ENCODE data around the gene HNRNPUL1. TPM values are rescaled to one million over a fixed set of nuclear protein-coding genes. Genes with fewer than 3 reads are reported as not detected.

The HNRNPUL1 gene
- total RNA-seq, 1 experiment from 2014 or later = 201 TPM

GRCh38 chr19:41297628-41298347 lies 33.6 kb downstream of the HNRNPUL1 start:
- Histone ChIP-seq H3K4me3 (replicated peaks in 1 of 2; ENCODE audit: low read depth in 1 of 2, low read length in 2 of 2) (no peak overlapping the region), H3K27me3 (ENCODE audit: insufficient read depth, low read length) (no peaks in the 10 kb centered on the region), H3K4me1 (ENCODE audit: control insufficient read depth in 1 of 2, insufficient read depth in 2 of 2, low read length in 2 of 2) (no peaks in the 10 kb centered on the region), H3K4me2 (ENCODE audit: low read length) (no peak overlapping the region), H3K9ac (ENCODE audit: low read length) (no peak overlapping the region), H3K79me2 (ENCODE audit: insufficient read depth, low read length) (peaks cover 41% of the 10 kb centered on the region), H3K9me2 (ENCODE audit: insufficient read depth) (no peaks in the 10 kb centered on the region), H2AFZ (ENCODE audit: low read depth, low read length, poor library complexity, severe bottlenecking) (no peak overlapping the region), H3K36me3 (ENCODE audit: control insufficient read depth in 1 of 2, insufficient read depth in 2 of 2, low read length in 2 of 2) (peaks cover 74 to 91% of the 10 kb centered on the region in 2 experiments), H4K20me1 (ENCODE audit: insufficient read depth) (no peaks in the 10 kb centered on the region), H3K9me3 (ENCODE audit: control insufficient read depth in 1 of 2, insufficient read depth in 1 of 2, low read depth in 1 of 2, low read length in 2 of 2) (no peaks in the 10 kb centered on the region), H3K27ac (ENCODE audit: low read depth, low read length) (no peak overlapping the region)
- ChIA-PET CTCF (interaction anchor here (1.8 kb wide), 1 partner anchor 11 kb away, joined by 5 read pairs; no protein-coding TSS in a partner anchor), RAD21 (ENCODE audit: low non-redundant PET in 1 of 2, low total read pairs in 2 of 2, uncharacterized antibody in 2 of 2, unreplicated experiment in 2 of 2) (no interaction called here), POLR2A (interaction anchor here (0.9 kb wide), 1 partner anchor 9 kb away, joined by 3 read pairs; no protein-coding TSS in a partner anchor)
- TF ChIP-seq YY1 (IDR thresholded peaks at IDR 0.05; ENCODE audit: extremely low read depth, insufficient replicate concordance, low read depth, low read length) (no peak), SP1 (IDR thresholded peaks at IDR 0.05; ENCODE audit: low read depth) (no peak), ELF1 (IDR thresholded peaks at IDR 0.05; ENCODE audit: borderline replicate concordance, low read depth) (no peak), ZNF274 (IDR thresholded peaks at IDR 0.05; ENCODE audit: low read depth, low read length) (no peak)
- TF ChIP-seq, protein P1, sequence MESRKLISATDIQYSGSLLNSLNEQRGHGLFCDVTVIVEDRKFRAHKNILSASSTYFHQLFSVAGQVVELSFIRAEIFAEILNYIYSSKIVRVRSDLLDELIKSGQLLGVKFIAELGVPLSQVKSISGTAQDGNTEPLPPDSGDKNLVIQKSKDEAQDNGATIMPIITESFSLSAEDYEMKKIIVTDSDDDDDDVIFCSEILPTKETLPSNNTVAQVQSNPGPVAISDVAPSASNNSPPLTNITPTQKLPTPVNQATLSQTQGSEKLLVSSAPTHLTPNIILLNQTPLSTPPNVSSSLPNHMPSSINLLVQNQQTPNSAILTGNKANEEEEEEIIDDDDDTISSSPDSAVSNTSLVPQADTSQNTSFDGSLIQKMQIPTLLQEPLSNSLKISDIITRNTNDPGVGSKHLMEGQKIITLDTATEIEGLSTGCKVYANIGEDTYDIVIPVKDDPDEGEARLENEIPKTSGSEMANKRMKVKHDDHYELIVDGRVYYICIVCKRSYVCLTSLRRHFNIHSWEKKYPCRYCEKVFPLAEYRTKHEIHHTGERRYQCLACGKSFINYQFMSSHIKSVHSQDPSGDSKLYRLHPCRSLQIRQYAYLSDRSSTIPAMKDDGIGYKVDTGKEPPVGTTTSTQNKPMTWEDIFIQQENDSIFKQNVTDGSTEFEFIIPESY (IDR thresholded peaks at IDR 0.05; ENCODE audit: extremely low read depth, insufficient replicate concordance, low read length) = no peak
- intact Hi-C loops (cut with micrococcal nuclease) = no loop called here
- DNase-seq (ENCODE audit: low read depth, low spot score) (no peak), ATAC-seq (no peak)
- no TSS peak for BruUV-seq (replicated peaks)

Data from HCT116 (cell line).